Measurements from ENCODE around the gene BLID. TPM values are rescaled to one million over a fixed set of nuclear protein-coding genes. Genes with fewer than 3 reads are reported as not detected.

Gene BLID
- total RNA-seq, 1 donor from 2014 or later, result 0.36 TPM

- no peak for TF ChIP-seq CTCF (IDR thresholded peaks at IDR 0.05; ENCODE audit: borderline replicate concordance)
- intact Hi-C loops (cut with micrococcal nuclease), result no loop called here
- Histone ChIP-seq H3K4me1 (peaks cover 32% of the 10 kb centered on the region), H3K27me3 (ENCODE audit: low read depth) (peaks cover 40% of the 10 kb centered on the region), H3K27ac (replicated peaks) (peak overlapping the region; percentile 89), H3K9me3 (replicated peaks) (peaks cover 5% of the 10 kb centered on the region), H3K4me3 (peak overlapping the region; percentile 72), H3K36me3 (peaks cover 8% of the 10 kb centered on the region)
- DNase-seq, result no peak
Measured at GRCh38 chr11:122096272-122097112, 19.5 kb downstream of the BLID start.

- Histone ChIP-seq H3K27me3 (ENCODE audit: low read depth) (peaks cover 34% of the 10 kb centered on the region), H3K4me3 (no peak overlapping the region), H3K9me3 (replicated peaks) (peaks cover 6% of the 10 kb centered on the region), H3K27ac (replicated peaks) (no peak overlapping the region), H3K4me1 (peaks cover 27% of the 10 kb centered on the region), H3K36me3 (peaks cover 14% of the 10 kb centered on the region)
- no peak for TF ChIP-seq CTCF (IDR thresholded peaks at IDR 0.05; ENCODE audit: borderline replicate concordance)
- intact Hi-C loops (cut with micrococcal nuclease), result no loop called here
- no peak for DNase-seq
Measured at GRCh38 chr11:122095681-122096262, 20.2 kb downstream of the BLID start.

GRCh38 chr11:122094836-122095235 is 21.2 kb downstream of the BLID start:
- Histone ChIP-seq H3K27ac (replicated peaks) (no peak overlapping the region), H3K36me3 (peaks cover 14% of the 10 kb centered on the region), H3K4me3 (no peak overlapping the region), H3K4me1 (peaks cover 24% of the 10 kb centered on the region), H3K9me3 (replicated peaks) (peaks cover 6% of the 10 kb centered on the region), H3K27me3 (ENCODE audit: low read depth) (peaks cover 29% of the 10 kb centered on the region)
- no peak for DNase-seq
- intact Hi-C loops (cut with micrococcal nuclease), result no loop called here
- no peak for TF ChIP-seq CTCF (IDR thresholded peaks at IDR 0.05; ENCODE audit: borderline replicate concordance)

GRCh38 chr11:122093731-122094275 is 22.2 kb downstream of the BLID start:
- no peak overlapping the region for H3K27ac ChIP-seq (replicated peaks)
- H3K9me3 ChIP-seq (replicated peaks), result peaks cover 6% of the 10 kb centered on the region
- no peak for TF ChIP-seq CTCF (IDR thresholded peaks at IDR 0.05; ENCODE audit: borderline replicate concordance)
- no peak for DNase-seq
- H3K4me3 ChIP-seq, result no peak overlapping the region
- peaks cover 30% of the 10 kb centered on the region for H3K4me1 ChIP-seq
- intact Hi-C loops (cut with micrococcal nuclease), result no loop called here
- H3K36me3 ChIP-seq, result peaks cover 14% of the 10 kb centered on the region
- peaks cover 19% of the 10 kb centered on the region for H3K27me3 ChIP-seq (ENCODE audit: low read depth)

- Histone ChIP-seq H3K4me3 (no peak overlapping the region), H3K4me1 (peaks cover 36% of the 10 kb centered on the region)
Measured at GRCh38 chr11:122091835-122092234, 24.2 kb downstream of the BLID start.

More at GRCh38 chr11:122091835-122092234, 24.2 kb downstream of the BLID start:
- Histone ChIP-seq H3K27me3 (ENCODE audit: low read depth) (no peaks in the 10 kb centered on the region), H3K9me3 (replicated peaks) (peaks cover 6% of the 10 kb centered on the region), H3K27ac (replicated peaks) (no peak overlapping the region), H3K36me3 (peaks cover 22% of the 10 kb centered on the region)
- DNase-seq, result no peak
- intact Hi-C loops (cut with micrococcal nuclease), result no loop called here
- no peak for TF ChIP-seq CTCF (IDR thresholded peaks at IDR 0.05; ENCODE audit: borderline replicate concordance)

All from left ventricle myocardium inferior (tissue), 1 donor.